ENCODE results near the gene GADD45G. TPM values are rescaled to one million over a fixed set of nuclear protein-coding genes. Genes with fewer than 3 reads are reported as not detected.
A peak's percentile ranks its signal among the peaks of the same experiment; 100 is the strongest.

GADD45G gene
- total RNA-seq, 1 donor from 2014 or later, result 5.2 TPM

DNA sequence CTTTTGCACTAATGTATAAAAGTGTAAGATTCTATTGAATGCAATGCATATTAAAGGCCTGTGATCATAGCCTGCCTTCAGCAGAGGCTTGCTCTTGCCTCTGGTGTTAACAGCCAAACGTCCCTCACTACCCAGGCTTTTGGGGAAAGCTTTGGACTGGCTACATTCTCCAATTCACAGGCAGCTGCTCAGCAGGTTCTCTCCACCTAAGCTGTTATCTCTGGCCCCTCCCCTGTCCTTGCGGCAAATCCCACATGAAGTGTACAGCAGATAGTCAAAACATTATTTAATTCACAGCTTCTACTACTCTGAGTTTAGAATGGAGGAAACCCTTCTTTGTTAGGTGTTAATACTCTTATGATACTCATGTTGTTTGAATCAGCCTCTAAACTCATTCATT is 45.9 kb upstream of the GADD45G start:
- Mint-ChIP-seq H3K27me3 (ENCODE audit: low read depth, unreplicated experiment) (peaks cover 7% of the 10 kb centered on the region), H3K4me3 (ENCODE audit: unreplicated experiment) (no peak overlapping the region), H3K36me3 (ENCODE audit: low read depth, unreplicated experiment) (peaks cover 2% of the 10 kb centered on the region), H3K4me1 (ENCODE audit: low read depth, unreplicated experiment) (peaks cover 15% of the 10 kb centered on the region), H3K9me3 (ENCODE audit: unreplicated experiment) (peaks cover 3% of the 10 kb centered on the region), H3K27ac (ENCODE audit: unreplicated experiment) (no peak overlapping the region)
- H2AFZ ChIP-seq (ENCODE audit: low read depth, low read length), result no peak overlapping the region
- H3K9me3 ChIP-seq (ENCODE audit: insufficient read depth, low read depth, low read length), result no peaks in the 10 kb centered on the region
- H3K27ac ChIP-seq (ENCODE audit: low read depth, low read length), result no peak overlapping the region
- peaks cover 5% of the 10 kb centered on the region for H3K4me1 ChIP-seq (ENCODE audit: insufficient read depth, low read length)
- H3K9ac ChIP-seq (ENCODE audit: low read length), result no peak overlapping the region
- H4K20me1 ChIP-seq (ENCODE audit: insufficient read depth, low read length), result no peaks in the 10 kb centered on the region
- no peak overlapping the region for H3K4me2 ChIP-seq (ENCODE audit: low read length)
- no peak for TF ChIP-seq EZH2 (IDR thresholded peaks at IDR 0.05; ENCODE audit: insufficient read depth, low read length)
- TF ChIP-seq, protein P1, sequence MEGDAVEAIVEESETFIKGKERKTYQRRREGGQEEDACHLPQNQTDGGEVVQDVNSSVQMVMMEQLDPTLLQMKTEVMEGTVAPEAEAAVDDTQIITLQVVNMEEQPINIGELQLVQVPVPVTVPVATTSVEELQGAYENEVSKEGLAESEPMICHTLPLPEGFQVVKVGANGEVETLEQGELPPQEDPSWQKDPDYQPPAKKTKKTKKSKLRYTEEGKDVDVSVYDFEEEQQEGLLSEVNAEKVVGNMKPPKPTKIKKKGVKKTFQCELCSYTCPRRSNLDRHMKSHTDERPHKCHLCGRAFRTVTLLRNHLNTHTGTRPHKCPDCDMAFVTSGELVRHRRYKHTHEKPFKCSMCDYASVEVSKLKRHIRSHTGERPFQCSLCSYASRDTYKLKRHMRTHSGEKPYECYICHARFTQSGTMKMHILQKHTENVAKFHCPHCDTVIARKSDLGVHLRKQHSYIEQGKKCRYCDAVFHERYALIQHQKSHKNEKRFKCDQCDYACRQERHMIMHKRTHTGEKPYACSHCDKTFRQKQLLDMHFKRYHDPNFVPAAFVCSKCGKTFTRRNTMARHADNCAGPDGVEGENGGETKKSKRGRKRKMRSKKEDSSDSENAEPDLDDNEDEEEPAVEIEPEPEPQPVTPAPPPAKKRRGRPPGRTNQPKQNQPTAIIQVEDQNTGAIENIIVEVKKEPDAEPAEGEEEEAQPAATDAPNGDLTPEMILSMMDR (IDR thresholded peaks at IDR 0.05; ENCODE audit: insufficient read depth, low read depth, low read length), result no peak
- H3K27me3 ChIP-seq (ENCODE audit: insufficient read depth, low read length), result peaks cover 25% of the 10 kb centered on the region
- FAIRE-seq (no peak), DNase-seq (ENCODE audit: low read depth) (no peak)
- H3K79me2 ChIP-seq (ENCODE audit: insufficient read depth, low read length), result no peaks in the 10 kb centered on the region
- H3K4me3 ChIP-seq (ENCODE audit: insufficient read depth, low read depth, low read length), result no peak overlapping the region
- H3K36me3 ChIP-seq (ENCODE audit: insufficient read depth, low read length), result no peaks in the 10 kb centered on the region

DNA sequence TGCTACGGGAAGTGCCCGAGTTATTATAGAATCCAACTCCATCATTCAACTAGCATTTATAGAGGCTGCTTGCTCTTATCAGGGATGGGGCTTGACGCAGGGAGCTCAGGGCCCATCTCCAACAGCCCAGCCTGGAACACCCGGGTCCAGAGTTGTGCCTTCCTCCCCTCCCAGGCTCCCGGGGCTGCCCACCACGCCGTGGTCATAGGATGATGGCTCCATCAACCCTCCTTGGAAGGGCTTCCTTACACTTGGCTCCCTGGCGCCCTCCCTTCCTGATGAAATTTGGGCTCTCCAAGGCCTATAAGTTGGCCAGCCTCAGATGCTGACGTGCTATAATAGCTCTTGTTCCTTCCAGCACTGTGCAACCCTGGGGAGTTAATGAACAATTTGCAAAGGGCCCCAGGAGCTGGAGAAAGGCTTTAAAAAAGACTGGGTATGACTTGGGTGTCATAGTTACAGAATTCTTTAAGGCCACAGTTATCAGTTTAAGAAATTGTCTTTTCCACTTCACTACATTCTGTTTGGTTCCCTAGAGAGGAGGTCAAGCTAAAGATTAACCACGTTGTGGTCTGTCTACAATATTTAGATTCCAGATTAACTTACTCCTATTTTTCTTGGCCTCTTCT is 42.5 kb upstream of the GADD45G start:
- Histone ChIP-seq H3K4me1 (ENCODE audit: insufficient read depth, low read length) (no peaks in the 10 kb centered on the region), H4K20me1 (ENCODE audit: insufficient read depth, low read length) (no peaks in the 10 kb centered on the region), H2AFZ (ENCODE audit: low read depth, low read length) (no peak overlapping the region), H3K79me2 (ENCODE audit: insufficient read depth, low read length) (no peaks in the 10 kb centered on the region), H3K27me3 (ENCODE audit: insufficient read depth, low read length) (peaks cover 27% of the 10 kb centered on the region), H3K27ac (ENCODE audit: low read depth, low read length) (no peak overlapping the region), H3K4me3 (ENCODE audit: insufficient read depth, low read depth, low read length) (no peak overlapping the region), H3K4me2 (ENCODE audit: low read length) (no peak overlapping the region), H3K36me3 (ENCODE audit: insufficient read depth, low read length) (no peaks in the 10 kb centered on the region), H3K9ac (ENCODE audit: low read length) (no peak overlapping the region), H3K9me3 (ENCODE audit: insufficient read depth, low read depth, low read length) (no peaks in the 10 kb centered on the region)
- no peak for FAIRE-seq
- peaks cover 3% of the 10 kb centered on the region for H3K9me3 Mint-ChIP-seq (ENCODE audit: unreplicated experiment)
- H3K4me3 Mint-ChIP-seq (ENCODE audit: unreplicated experiment), result no peak overlapping the region
- peaks cover 7% of the 10 kb centered on the region for H3K4me1 Mint-ChIP-seq (ENCODE audit: low read depth, unreplicated experiment)
- H3K27me3 Mint-ChIP-seq (ENCODE audit: low read depth, unreplicated experiment), result peaks cover 4% of the 10 kb centered on the region
- H3K36me3 Mint-ChIP-seq (ENCODE audit: low read depth, unreplicated experiment), result peaks cover 2% of the 10 kb centered on the region
- peak; percentile 6 for DNase-seq (ENCODE audit: low read depth)
- TF ChIP-seq, protein P1 (IDR thresholded peaks at IDR 0.05; ENCODE audit: insufficient read depth, low read depth, low read length), result no peak
- no peak for TF ChIP-seq EZH2 (IDR thresholded peaks at IDR 0.05; ENCODE audit: insufficient read depth, low read length)
- H3K27ac Mint-ChIP-seq (ENCODE audit: unreplicated experiment), result no peak overlapping the region

DNA sequence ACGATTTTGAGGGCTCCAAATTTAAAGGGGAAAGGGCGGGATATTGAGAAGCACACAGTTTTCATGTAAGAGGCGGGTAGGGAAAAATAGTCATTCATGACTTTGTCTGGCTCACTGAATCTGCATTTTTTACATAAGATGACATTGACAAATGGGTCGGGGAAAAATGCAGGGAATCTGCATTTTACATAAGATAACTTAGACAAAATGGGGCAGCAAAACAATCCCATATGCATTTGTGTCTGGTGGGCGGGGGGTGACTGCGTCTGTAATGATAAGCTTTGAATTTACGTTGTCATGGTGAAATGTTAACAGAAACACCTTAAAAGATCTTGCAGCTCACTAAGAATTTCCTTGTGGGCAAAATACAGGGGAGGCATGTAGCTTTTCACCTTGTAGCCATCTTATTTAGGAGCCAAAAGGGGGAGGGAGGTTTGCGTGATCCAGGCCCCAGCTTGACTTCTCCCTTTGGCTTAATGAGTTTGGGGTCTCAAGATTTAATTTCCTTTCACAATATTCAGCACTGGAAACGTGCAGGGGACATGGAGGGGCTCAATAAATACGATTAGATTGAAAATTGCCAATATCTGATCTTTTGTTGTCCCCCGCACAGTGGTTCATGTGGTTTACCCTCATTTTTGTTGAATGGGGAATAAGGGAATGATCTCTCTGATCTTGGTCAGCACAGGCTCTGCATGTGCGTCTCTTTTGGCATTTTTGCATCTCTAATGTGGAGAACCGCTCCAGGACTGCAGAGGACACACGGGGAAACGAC is 41.1 kb upstream of the GADD45G start:
- H3K4me1 ChIP-seq (ENCODE audit: insufficient read depth, low read length), result no peaks in the 10 kb centered on the region
- H4K20me1 ChIP-seq (ENCODE audit: insufficient read depth, low read length), result no peaks in the 10 kb centered on the region
- peaks cover 16% of the 10 kb centered on the region for H3K27me3 ChIP-seq (ENCODE audit: insufficient read depth, low read length)
- no peak overlapping the region for H2AFZ ChIP-seq (ENCODE audit: low read depth, low read length)
- TF ChIP-seq, protein P1 (IDR thresholded peaks at IDR 0.05; ENCODE audit: insufficient read depth, low read depth, low read length), result no peak
- no peak for TF ChIP-seq EZH2 (IDR thresholded peaks at IDR 0.05; ENCODE audit: insufficient read depth, low read length)
- Mint-ChIP-seq H3K4me1 (ENCODE audit: low read depth, unreplicated experiment) (peaks cover 7% of the 10 kb centered on the region), H3K27ac (ENCODE audit: unreplicated experiment) (no peak overlapping the region), H3K27me3 (ENCODE audit: low read depth, unreplicated experiment) (peaks cover 3% of the 10 kb centered on the region), H3K4me3 (ENCODE audit: unreplicated experiment) (no peak overlapping the region), H3K9me3 (ENCODE audit: unreplicated experiment) (peaks cover 3% of the 10 kb centered on the region), H3K36me3 (ENCODE audit: low read depth, unreplicated experiment) (no peaks in the 10 kb centered on the region)
- no peak overlapping the region for H3K4me3 ChIP-seq (ENCODE audit: insufficient read depth, low read depth, low read length)
- FAIRE-seq, result no peak
- H3K9me3 ChIP-seq (ENCODE audit: insufficient read depth, low read depth, low read length), result no peaks in the 10 kb centered on the region
- H3K4me2 ChIP-seq (ENCODE audit: low read length), result no peak overlapping the region
- no peaks in the 10 kb centered on the region for H3K36me3 ChIP-seq (ENCODE audit: insufficient read depth, low read length)
- H3K79me2 ChIP-seq (ENCODE audit: insufficient read depth, low read length), result no peaks in the 10 kb centered on the region
- no peak for DNase-seq (ENCODE audit: low read depth)
- no peak overlapping the region for H3K9ac ChIP-seq (ENCODE audit: low read length)
- no peak overlapping the region for H3K27ac ChIP-seq (ENCODE audit: low read depth, low read length)

Measured in astrocyte (in vitro differentiated cells and primary cell).